Sciatic nerve (tissue), 2 donors: ENCODE measurements around the gene TNNC1. TPM values are rescaled to one million over a fixed set of nuclear protein-coding genes. Genes with fewer than 3 reads are reported as not detected.

ENCODE experiments used
- ATAC-seq: fragments of 200-7000 bp; cut with Tn5 transposase; one replicate; pipeline ENCODE4 v1.9.1; 2020; ENCODE audit warnings: mild to moderate bottlenecking, moderate library complexity
- DNase-seq: peaks from one replicate; pipeline ENCODE4 v3.0.0-alpha.2; 2020; ENCODE audit warnings: low spot score
- intact Hi-C: fragments of 100-400 bp; cut with DNase I; formaldehyde crosslinking; loops from one replicate; pipeline ENCODE4 v1.14.2; 2022
- total RNA-seq: library from RNA; stranded (reverse); fragmentation: NEBNext Ultra II Directional; extraction: Animal tissue kit (Norgen Biotek cat#: 25700); gene quantifications from one replicate; pipeline ENCODE4 v1.2.1, GENCODE V29; 2021
- donor health status: DM: no; HTN: no; CAD: no.
- donor health status: DM: no; HTN: no; CAD: no.

TNNC1 gene
- total RNA-seq, 1 donor from 2014 or later: 205 TPM

- intact Hi-C loops: no loop called here
- DNase-seq (peak; percentile 57), ATAC-seq (no peak)
These were observed 46.9 kb downstream of the TNNC1 start for GRCh38 chr3:52406791-52407510.

- intact Hi-C loops: no loop called here
- ATAC-seq (no peak), DNase-seq (peak; percentile 59)
These were observed 47.6 kb downstream of the TNNC1 start for GRCh38 chr3:52406231-52406661.

- intact Hi-C loops: no loop called here
- no peak for ATAC-seq
- peak; percentile 27 for DNase-seq
These were observed 48.2 kb downstream of the TNNC1 start for GRCh38 chr3:52405601-52406110.

GRCh38 chr3:52405066-52405465 is 48.8 kb downstream of the TNNC1 start:
- intact Hi-C loops: no loop called here
- ATAC-seq (no peak), DNase-seq (peak; percentile 47)

GRCh38 chr3:52404391-52404790 is 49.5 kb downstream of the TNNC1 start:
- intact Hi-C loops: no loop called here
- ATAC-seq: no peak
- peak; percentile 49 for DNase-seq

GRCh38 chr3:52403955-52404354 is 49.9 kb downstream of the TNNC1 start:
- peak; percentile 68 for DNase-seq
- intact Hi-C loops: no loop called here
- ATAC-seq: no peak

GRCh38 chr3:52403271-52403841 is 50.5 kb downstream of the TNNC1 start:
- intact Hi-C loops: no loop called here
- ATAC-seq (no peak), DNase-seq (peak; percentile 52)

- no peak for ATAC-seq
- intact Hi-C loops: no loop called here
- peak; percentile 39 for DNase-seq
These were observed 51.1 kb downstream of the TNNC1 start for GRCh38 chr3:52402706-52403270.

GRCh38 chr3:52402101-52402521 is 51.7 kb downstream of the TNNC1 start:
- ATAC-seq (no peak), DNase-seq (peak; percentile 56)
- intact Hi-C loops: no loop called here

GRCh38 chr3:52401551-52401950 is 52.3 kb downstream of the TNNC1 start:
- ATAC-seq (no peak), DNase-seq (no peak)
- intact Hi-C loops: no loop called here

Other genes starting within 250 kb of the TNNC1 start
- 1.1 TPM for gene TLR9, start 228.4 kb downstream of the TNNC1 start, total RNA-seq
- 39.8 TPM for gene TWF2, start 214.9 kb downstream of the TNNC1 start, total RNA-seq
- 36.9 TPM for gene PPM1M, start 208.3 kb downstream of the TNNC1 start, total RNA-seq
- gene WDR82, start 175.4 kb downstream of the TNNC1 start, total RNA-seq: 71.5 TPM
- gene GLYCTK, start 166.2 kb downstream of the TNNC1 start, total RNA-seq: 16.7 TPM
- 20.1 TPM for gene DNAH1, start 137.7 kb downstream of the TNNC1 start, total RNA-seq
- gene BAP1, start 44.0 kb downstream of the TNNC1 start, total RNA-seq: 59.5 TPM
- 11.4 TPM for gene PHF7, start 43.4 kb downstream of the TNNC1 start, total RNA-seq
- 38.3 TPM for gene SEMA3G, start 8.9 kb downstream of the TNNC1 start, total RNA-seq
- 163 TPM for gene NISCH, start 1.6 kb upstream of the TNNC1 start, total RNA-seq
- 256 TPM for gene STAB1, start 41.3 kb upstream of the TNNC1 start, total RNA-seq
- gene NT5DC2, start 79.8 kb upstream of the TNNC1 start, total RNA-seq: 78.3 TPM
- 16.0 TPM for gene UQCC5, start 82.6 kb upstream of the TNNC1 start, total RNA-seq
- 82.0 TPM for gene PBRM1, start 231.9 kb upstream of the TNNC1 start, total RNA-seq
- 55.4 TPM for gene GNL3, start 232.0 kb upstream of the TNNC1 start, total RNA-seq